Activated T-cell treated with anti-CD3 and anti-CD28 coated beads for 1 hour (primary cell): ENCODE results near the gene METTL15.
"Not testable (repeated sequence)": the region's sequence is repeated elsewhere in the genome, so short reads cannot be mapped to it uniquely, and the experiment has no call there.

Experiments
- DNase-seq: peaks from one replicate; pipeline ENCODE4 v3.0.0-alpha.2; 2020; ENCODE audit warnings: low read depth

METTL15 gene

DNA sequence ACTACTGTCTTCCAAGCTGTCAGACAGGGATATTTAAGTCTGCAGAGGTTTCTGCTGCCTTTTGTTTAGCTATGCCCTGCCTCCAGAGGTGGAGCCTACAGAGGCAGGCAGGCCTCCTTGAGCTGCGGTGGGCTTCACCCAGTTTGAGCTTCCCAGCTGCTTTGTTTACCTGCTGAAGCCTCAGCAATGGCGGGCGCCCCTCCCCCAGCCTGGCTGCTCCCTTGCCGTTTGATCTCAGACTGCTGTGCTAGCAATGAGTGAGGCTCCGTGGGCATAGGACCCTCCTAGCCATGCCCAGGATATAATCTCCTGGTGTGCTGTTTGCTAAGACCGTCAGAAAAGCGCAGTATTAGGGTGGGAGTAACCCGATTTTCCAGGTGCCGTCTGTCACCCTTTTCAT, 113.9 kb downstream of the METTL15 start:
- not testable (repeated sequence) for DNase-seq

DNA sequence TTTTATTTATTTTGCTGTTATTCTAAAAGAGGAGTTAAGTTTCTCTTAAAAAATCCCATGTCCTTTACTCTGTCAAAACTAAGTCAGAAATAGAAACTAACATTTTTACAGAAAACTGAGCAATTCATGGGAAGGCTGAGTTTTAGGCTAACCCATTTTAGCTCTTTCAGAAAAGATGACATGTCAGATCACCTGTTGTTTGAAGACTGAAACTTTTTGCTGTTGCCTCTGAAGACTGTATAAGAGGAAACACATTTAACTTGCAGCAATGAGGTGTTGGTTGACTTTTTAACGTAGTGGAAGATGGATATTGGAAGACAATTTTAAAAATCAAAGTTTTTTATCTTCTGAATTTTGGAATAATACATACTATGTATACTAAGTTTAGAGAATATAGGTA, 115.4 kb downstream of the METTL15 start:
- no peak for DNase-seq

DNA sequence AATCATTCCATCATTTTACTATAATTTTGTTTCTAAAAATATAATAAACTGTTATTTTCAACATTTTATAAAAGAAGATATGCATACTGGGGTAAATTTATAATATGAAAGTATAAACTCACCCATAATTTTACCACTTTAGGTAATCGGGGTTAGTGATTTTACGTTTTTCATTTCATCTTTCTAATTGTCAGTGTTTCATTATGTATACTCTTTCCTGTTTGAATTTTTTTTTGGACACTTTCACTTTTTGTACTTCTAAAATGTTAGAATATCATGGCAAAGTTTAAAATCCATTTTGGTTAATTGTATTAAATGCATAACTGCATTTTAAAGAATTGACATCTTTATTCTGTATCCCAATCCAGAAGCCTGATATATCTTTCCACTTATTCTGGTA, 115.8 kb downstream of the METTL15 start:
- no peak for DNase-seq

DNA sequence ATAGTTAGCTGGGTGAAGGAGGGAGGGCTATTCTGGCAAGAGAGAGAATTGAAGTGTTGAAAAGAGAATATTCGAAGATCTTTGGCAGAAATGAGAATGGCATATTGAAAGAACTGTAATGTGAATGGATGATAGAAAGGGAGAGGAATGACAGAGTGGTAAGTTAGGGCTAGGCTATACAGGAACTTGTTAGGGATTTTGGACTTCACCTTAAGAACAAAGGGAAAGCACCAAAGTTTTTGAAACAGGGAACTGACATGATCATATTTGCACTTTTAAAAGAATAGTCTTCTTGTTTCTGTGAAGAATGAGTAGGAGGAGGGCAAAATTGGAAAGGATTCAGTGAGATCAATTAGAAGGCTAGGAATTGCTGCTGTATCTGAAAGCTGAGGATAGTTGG, 119.3 kb downstream of the METTL15 start:
- no peak for DNase-seq

DNA sequence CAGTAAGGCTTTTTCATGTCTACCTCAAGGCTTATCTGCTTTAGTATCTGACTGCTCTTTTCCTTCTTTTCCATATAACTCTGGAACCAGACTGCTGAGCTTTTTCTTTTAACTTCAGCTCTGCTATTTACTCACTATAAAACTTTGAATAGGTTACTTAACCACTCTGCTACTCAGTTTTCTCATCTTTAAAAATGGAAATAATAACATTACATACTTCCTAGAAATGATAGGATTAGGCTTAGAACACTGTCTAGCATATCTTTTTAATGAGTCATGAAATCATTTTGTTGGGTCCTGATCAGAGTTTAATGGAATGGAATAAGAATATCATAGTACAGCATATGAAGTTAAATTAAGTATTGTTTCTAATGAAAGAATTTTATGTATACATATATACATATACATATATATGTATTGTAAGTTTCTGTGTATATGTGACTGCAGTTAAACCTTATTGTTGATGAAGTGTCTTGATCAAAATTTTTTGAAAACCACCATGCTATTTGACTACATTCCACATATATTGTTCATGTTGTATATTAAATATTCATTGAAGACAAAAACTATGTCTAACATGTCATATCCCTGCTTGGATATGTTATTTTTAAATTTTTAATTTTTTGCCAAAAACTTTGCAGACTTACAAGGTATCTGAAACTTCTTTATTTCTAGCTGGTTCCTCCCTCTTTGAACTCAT, 120.2 kb downstream of the METTL15 start:
- no peak for DNase-seq

DNA sequence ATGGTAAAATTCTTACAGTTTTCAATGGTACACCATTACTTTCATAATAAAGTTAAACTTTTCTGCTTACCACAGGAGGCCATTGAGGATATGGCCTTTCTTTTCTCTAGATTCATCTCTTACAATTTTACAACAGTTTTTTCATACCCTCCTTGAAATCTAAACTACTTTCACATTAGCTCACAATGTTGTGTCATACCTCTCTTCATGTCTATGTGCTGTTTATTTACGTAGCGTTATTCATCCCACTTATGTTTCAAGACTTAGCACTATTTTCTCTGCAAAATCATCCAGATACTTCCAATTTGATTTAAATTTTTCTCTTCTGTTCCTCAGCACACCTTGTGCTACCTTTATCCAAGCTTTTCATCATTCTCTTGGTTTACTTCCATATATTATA, 123.3 kb downstream of the METTL15 start:
- no peak for DNase-seq

DNA sequence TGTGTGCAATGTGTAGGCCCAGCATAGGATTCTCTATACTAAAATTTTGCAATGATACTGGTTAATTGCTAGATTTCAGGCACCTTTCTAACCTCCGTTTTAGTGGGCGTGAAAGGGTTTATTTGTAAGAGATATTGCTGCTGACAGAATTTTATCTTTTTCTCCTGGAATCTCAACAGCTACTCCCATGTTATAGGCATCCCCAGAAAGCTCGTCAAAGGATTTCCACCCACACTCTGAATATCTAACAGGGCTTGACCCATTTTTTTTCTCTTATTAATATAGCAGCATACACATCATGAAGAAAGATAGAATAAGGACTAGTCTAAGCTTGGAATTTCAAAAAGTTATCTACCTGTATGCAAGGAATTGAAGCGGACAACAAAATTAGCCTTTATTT, 124.5 kb downstream of the METTL15 start:
- no peak for DNase-seq

DNA sequence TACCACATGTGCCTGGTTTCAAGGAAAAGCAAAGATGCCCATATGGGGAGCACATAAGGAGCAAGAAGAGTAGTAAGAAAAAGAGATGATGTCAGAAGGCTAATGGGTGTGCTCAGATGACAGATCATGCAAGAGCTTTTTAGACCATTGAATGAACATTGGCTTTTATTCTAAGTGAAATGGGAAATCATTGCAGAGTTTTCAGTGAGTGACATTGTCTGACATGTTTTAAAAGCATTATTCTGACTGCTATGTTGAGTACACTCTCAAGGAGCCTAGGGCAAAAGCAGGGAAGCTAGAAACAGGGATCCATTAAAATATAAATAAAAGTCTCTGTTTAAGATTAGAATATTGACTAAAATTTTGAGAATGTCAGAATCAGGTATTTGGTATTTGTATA, 133.6 kb downstream of the METTL15 start:
- no peak for DNase-seq

DNA sequence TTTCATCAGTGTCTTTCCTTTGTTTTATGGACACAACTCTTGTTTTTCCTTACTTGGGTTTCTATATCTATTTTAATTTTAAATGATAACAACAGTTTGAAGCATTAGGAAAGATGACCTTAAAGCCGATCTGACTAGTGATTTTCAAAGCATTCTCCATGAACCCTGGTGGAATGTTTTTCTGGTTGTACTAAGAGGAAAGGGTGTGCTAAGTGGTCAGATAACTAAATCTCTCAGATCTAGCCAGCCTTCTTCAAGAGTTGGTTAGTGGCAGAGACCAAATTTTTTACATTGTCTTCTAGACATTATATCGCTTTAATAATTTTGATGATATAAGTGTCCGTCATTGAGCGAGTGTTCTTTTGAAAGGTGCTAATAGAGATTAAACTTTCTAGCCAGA, 134.4 kb downstream of the METTL15 start:
- no peak for DNase-seq

DNA sequence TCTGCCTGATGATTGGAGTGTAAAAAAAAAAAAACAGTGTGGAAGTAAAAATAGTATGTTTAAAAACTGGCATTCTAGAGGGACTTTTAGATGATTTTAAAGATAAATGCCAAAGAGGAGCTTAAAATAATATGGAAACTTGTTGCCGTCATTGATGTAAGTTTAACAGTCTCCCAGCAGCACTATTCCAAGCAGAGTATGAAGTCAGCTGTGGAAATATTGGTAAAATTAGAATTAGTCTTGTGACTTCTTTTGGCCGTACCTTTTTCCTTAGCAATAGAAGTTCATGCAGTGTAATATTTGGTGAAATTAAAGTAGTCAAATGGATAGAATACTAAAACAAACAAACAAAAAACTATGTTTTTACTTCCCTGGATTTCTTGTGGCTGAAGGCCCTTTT, 134.9 kb downstream of the METTL15 start:
- DNase-seq, result no peak

DNA sequence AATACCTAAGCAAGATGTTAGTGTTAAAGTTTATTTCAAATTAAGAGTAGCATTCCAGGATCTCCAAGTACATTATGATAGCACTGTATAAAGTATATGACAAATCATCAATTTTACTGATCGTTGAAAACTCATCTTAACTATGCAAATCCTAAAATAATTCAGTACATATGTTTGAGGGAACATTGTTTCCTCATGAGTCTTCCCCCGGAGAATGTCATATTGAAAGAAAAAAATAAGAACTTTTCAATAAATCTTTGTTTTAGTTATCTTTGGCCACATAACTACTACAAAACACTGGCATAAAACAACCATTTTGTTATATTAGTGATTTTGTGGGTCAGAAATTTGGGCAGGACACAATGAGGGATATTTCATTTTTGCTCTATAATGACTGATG, 135.4 kb downstream of the METTL15 start:
- no peak for DNase-seq

DNA sequence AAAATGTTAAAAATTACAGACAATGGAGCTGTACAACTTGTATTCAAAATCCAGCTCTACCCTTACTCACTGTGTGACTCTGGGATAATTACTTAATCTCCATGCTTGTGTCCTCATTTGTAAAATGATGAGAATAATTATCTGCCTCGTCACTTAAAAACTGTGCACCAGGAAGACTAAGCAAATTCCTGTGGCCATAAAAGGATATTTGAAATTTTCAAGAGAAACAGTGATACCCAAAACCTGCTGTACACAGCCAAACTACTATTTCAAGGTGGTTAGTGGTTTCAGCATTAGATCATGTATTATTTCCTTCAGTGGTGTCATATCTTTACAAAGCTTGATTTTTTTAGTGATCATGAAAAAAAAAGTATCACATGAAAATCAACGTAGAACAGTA, 136.9 kb downstream of the METTL15 start:
- no peak for DNase-seq

DNA sequence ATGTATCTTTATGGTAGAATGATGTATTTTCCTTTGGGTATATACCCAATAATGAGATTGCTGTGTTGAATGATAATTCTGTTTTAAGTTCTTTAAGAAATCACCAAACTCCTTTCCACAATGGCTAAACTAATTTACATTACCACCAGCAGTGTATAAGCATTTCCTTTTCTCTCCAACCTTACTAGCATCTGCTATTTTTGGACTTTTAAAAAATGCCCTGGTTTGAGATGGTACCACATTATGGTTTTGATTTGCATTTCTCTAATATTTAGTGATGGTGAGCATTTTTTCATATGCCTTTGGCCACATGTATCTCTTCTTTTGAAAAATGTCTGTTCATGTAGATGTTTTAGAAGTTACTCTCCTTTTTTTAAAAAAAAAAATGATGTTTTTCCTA, 142.0 kb downstream of the METTL15 start:
- DNase-seq, result no peak

DNA sequence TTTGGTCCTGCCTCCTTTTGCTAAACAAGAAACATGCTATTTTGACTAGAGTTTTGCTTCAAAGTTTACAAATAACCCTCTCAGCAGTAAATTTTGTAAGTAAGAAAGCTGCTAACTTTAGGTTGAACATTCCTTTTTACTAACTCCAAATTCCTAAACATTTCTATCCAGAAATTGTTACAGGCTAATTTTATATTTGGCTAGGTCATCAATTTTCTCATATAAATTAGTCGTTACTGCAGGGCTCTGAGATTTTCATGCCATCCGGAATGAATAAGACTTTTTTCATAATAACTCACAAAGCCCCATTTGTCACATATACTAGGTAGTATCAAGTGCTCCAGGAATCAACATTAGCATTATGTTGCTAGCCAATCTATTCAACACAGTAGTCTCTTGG, 143.1 kb downstream of the METTL15 start:
- no peak for DNase-seq

DNA sequence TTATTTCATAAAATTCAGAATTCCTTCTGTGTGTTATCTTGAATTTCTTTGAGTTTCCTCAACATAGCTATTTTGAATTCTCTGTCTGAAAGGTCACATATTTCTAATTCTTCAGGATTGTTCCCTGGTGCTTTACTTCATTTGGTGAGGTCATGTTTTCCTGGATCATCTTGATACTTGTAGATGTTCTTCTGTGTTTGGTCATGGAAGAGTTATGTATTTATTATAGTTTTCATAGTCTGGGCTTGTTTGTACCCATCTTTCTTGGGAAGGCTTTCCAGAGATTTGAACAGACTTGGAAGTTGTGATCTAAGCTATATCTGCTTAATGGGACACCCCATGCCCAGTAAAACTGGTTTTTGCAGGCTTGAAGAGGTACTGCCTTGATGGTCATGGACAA, 149.6 kb downstream of the METTL15 start:
- DNase-seq, result no peak

DNA sequence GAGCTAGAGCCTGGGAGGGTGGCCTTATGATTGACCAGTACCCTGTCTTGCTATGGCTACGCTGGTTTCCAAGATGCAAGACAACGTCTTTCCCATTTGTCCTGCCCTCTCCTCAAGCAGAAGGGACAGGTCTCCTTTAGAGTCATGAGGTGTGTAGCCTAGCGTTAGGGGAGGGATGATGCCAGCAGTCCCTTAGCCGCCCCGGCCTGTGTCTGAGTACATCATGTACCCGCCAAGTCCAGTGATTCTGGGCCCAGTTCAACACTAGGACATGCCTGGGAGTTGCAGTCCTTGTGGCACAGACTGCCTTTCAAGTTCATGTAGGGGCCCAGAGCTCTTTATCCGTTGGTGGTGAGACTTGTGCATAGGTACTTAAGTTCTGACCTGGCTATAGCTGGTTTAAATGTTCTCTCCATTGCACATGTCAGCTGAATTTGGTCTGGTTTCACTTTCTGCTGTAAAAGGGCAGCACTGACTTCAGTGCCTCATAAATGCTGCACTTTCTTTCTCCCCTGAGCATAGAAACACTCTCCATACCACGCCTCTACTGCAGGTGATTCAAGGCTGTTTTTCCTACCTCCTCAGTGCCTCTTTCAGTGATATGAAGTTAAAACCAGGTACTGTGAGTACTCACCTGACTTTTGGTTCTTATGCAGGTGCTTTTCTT, 151.1 kb downstream of the METTL15 start:
- no peak for DNase-seq

DNA sequence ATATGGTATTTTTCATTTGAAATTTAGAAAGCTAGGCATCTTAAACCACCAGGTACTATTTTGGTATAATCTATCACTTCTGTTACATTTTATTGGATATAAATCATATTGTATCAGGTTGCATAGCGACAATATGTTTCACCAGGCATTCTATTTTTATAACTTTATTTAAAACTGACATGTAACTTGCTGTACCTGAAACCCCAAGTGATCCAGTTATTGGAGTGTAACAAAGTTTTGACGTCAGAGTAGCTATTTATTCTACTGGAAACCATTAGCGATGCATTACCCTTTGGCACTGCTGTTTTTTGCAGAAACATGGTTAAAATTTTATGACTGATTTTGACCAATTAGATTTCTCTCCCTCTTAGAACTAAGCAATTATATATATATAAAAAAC, 160.7 kb downstream of the METTL15 start:
- DNase-seq, result no peak

DNA sequence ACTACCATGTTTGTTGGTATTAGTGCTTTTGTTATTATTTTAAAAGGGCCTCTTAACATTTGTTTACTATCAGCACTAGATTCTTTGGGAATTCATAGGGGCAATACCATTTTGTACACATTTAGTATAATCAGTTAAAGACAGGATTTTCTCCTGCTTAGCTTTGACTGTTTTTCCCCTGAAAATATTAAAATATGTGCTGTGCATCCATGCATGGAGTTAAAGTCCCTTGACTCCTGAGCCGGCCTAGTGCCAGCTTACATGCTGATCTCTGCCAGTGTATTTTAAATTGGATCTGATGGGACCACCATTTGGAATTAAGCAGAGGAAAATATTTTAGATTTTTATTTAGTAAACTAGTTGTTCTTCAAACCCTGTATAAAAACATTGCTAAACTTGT, 161.4 kb downstream of the METTL15 start:
- no peak for DNase-seq

DNA sequence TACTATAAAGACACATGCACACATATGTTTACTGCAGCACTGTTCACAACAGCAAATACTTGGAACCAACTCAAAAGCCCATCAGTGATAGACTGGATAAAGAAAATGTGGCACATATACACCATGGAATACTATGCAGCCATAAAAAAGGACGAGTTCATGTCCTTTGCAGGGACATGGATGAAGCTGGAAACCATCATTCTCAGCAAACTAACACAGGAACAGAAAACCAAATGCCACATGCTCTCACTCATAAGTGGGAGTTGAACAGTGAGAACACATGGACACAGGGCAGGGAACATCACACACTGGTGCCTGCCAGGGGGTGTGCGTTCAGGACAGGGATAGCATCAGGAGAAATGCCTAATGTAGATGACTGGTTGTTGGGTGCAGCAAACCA, 164.1 kb downstream of the METTL15 start:
- DNase-seq, result not testable (repeated sequence)

DNA sequence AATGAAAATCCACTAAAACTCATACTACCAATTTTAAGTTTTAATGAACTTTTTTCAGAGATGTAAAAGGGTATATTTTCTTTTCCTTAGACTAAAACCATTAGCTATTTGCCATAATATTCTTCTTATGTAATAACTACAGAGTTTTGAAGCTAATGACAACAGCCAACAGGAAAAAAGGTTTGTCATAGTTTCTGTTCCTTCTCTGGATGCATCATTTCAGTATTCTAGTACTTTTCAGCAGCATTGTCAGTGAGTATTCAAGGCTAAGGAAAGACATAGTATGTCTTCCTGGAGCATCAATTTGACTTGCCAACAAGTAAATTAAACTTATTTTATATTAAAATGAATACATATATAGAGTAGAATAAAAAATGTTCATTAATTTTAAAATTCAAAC, 166.0 kb downstream of the METTL15 start:
- no peak for DNase-seq

DNA sequence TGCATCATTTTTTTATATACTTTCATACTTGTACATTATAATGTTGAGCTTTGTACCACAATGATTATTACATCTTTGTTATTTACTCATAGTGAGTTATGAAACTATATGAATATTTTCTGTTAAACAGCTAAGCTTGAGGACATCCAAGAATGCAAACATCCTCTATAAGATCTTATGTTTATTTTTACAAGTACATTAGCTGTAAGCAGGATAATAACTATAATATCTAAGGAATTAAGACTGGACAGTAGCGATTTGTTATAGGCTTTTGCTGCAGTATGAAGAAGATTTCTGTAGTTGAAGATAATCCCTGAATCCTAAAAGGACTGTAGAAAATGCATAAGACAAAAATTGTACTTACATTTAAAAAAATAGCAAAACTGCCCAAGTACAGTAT, 176.0 kb downstream of the METTL15 start:
- DNase-seq, result no peak

DNA sequence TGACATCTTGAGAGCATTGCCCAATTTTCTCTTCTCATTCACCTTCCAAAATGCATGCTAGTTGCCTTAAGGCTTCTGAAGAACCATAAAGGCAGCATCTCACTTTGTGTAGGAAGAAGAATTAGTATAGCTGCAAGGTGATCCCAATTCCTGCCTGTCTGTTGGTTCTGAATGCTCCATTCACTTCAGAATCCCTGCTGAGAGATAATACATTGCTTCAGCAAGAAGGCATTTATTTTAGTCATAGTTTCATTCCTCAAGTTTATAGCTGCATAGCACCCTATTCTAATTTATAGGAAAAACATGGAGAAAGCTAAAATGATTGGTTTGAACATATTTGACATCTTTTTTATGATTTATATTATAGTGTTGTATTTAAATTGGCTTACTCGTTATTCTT, 181.3 kb downstream of the METTL15 start:
- no peak for DNase-seq

DNA sequence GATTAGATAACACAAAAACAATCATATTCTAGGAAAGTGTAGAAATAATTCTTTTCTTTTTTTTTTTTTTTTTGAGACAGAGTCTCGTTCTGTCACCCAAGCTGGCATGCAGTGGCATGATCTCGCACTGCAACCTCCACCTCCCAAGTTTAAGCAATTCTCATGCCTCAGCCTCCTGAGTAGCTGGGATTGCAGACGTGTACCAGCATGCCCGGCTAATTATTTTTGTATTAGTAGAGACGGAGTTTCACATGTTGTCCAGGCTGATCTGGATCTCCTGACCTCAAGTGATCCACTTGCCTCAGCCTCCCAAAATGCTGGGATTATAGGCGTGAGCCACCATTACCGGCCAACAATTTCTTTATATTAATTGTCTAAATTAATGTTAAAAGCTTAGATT, 182.8 kb downstream of the METTL15 start:
- not testable (repeated sequence) for DNase-seq

DNA sequence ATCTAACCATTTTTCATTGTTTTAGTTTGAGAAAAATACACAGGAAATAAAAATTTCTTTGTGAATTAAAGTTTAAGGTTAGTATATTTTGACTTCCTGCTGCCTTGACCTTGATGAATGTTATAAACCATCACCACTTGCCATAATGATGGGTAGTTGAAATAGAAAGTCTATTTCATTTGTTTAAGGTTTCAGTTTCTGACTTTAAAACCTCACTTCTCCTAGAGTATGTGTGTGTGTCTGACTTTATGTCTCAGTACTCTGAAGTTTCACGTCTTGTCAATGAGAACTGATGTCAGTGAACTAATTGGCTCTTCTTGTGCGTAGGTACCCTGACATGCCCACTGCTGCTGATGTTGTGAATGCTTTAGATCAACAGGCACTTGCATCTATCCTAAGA, 188.2 kb downstream of the METTL15 start:
- DNase-seq, result no peak
